HG02840 (cell line): Measurements from ENCODE around the gene RAB31.
"Not testable (repeated sequence)": the region's sequence is repeated elsewhere in the genome, so short reads cannot be mapped to it uniquely, and the experiment has no call there.

ENCODE experiments used
- ATAC-seq: cut with Tn5 transposase; IDR thresholded peaks from one replicate; pipeline ENCODE4 v1.9.1; 2021; ENCODE audit warnings: mild to moderate bottlenecking, moderate library complexity, moderate number of reproducible peaks; ENCODE audit not compliant: unreplicated experiment, low FRiP score

Gene RAB31

DNA sequence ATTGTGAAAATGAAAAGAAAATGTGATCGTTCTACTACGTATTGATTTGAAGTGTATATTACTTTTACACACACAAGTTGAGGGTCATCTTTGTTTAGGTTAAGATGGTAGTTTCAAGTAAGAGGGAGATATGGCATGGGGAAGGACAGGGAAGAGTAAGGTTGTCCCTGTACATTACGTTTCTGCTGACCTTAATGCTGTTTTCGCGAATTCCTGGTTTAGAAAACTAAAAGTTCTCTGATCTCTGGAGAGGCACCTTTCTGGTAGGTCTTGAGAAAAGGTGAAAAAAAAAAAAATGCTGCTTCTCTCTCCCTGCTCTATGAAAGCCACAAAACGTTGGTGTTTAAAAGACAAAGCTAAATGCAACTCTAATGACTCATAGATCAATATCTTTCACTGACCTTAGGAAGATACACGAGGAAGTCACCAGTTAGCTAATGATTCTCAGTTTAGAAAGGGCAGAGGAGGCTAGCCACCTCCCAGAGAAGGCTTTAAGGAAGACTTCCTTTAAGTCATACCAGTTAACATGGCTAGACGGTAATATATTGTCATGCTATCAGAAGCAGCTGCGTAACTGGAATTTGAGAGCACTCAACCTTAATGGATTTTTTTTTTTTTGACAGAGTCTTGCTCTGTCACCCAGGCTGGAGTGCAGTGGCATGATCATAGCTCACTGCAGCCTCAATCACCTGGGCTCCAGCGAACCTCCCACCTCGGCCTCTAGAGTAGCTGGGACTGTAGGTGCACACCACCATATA, 190.9 kb downstream of the RAB31 start:
- ATAC-seq = no peak

DNA sequence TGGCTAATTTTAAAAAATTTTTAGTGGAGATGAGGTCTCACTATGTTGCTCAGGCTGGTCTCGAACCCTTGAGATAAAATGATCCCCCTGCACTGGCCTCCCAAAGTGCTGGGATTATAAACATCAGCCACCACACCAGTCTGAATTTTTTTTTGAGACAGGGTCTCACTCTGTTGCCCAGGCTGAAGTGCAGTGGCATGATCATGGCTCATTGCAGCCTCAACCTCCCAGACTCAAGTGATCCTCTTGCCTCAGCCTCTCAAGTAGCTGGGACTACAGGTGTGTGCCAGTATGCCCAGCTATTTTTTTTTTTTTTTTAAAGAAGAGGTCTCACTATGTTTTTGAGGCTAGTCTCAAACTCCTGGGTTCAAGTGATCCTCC, 191.4 kb downstream of the RAB31 start:
- ATAC-seq = not testable (repeated sequence)

DNA sequence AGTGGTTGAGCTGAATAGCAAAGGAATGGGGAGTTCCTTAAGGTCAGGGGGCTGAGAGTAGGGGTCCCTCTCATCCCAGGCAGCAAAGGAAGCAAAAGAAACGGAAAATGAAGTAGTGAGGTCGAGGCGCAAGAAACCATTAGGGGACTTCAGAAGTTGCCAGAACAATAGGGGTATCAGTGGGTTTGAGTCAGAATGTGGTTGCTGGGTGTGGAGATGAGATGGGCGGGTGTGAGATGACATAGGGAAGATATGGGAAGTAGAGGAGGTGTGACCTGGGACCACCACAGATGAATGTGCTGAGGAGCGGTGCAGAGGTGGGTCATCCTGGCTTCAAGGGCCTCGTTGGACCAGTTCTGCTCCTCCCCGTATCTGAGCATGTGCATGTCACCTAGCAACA, 192.6 kb downstream of the RAB31 start:
- ATAC-seq = no peak

DNA sequence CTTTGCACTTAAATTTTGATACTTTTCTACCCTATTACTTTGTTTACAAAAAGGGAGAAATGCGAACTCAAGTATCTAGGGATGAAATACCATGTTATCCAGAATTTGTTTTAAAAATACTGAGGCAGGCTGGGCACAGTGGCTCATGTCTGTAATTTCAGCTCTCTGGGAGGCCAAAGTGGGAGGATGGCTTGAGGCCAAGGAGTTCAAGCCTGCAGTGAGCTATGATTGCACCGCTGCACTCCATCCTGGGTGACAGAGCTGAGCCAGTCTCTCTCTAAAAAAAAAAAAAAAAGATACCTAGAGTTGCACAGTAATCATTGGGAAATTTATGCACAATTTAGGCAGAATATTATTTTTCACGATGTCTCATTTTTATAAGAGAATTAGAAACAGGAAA, 193.3 kb downstream of the RAB31 start:
- no peak for ATAC-seq

DNA sequence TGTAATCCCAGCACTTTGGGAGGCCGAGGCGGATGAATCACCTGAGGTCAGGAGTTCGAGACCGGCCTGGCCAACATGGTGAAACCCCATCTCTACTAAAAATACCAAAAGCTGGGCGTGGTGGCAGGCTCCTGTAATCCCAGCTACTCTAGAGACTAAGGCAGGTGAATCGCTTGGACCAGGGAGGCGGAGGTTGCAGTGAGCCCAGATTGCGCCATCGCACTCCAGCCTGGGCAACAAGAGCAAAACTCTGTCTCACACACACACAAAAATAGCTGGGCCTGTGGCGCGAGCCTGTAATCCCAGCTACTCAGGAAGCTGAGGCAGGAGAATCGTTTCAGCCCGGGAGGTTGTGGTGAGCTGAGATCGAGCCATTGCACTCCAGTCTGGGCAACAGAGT, 194.2 kb downstream of the RAB31 start:
- ATAC-seq = not testable (repeated sequence)

DNA sequence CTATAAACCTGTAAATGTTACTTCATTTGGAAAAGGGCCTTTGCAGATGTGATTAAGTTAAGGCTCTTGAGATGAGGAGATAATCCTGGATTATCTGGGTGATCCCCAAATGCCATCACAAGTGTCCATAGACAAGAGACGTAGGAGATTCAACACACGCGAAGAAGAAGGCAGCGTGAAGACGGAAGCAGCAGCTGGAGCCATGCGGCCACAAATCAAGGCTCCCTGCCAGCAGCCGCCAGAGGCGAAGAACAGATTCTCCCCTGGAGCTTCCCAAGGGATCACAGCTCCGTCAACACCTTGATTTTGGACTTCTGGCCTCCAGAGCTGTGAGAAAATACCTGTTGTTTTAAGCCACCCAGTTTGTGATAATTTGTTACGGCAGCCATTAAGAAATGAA, 194.7 kb downstream of the RAB31 start:
- ATAC-seq = no peak

DNA sequence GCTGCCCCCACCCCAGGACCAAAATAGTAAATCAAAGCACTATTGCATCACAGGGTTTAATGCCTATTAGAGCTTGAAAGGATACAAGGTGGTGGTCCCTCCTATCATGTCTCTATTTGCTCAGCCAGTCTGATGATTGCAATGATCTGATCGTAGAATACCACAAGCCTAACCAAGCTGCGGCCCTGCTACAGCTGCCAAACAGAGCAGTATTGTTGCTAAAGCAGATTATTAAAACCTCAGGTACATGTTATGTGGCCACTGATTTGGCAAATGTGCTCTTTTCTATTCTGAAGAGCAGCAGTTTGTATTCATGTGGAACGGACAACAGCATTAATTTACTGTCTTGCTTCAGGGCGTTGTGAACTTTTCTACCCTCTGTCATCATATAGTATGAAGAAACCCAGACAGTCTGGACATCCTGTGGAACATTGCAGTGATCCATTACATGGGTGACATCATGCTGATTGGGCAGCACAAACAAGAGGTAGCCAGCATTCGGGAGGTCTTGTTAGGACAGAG, 197.4 kb downstream of the RAB31 start:
- no peak for ATAC-seq

DNA sequence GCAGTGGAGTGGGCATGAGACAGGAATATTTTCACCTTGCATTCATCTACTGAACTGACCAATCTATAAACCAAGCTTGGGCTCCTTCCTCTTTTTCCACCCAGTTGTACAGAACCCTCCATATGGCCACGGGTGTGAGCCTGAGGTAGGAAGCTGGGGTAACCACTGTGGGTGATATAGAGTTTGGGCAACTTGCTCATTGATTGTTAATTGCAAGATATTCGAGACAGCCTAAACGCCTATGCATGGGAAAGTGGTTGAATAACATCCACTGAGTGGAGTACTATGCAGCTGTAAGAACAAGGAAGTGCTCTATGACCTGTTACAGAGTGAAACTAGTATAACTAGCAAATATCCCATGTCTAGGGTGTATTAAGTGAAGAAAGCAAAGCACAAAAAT, 198.4 kb downstream of the RAB31 start:
- no peak for ATAC-seq

DNA sequence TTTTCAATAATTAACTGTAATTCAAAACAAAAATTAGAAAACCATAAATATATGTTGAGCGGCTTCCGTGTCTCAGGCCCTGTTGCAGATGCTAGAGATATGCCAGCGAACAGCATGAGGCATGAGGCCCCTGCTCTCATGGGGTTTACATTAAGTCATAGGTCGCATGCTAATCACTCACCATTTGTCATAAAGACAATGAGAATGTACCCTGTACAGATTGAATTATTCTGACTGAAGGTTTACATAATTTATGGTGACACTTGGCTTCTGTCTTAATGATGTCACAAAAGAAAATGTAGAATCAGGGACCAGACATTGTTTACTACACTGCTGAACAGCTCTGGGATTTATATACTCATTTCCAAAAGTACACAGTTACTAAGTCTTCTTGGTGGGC, 199.8 kb downstream of the RAB31 start:
- ATAC-seq = no peak

DNA sequence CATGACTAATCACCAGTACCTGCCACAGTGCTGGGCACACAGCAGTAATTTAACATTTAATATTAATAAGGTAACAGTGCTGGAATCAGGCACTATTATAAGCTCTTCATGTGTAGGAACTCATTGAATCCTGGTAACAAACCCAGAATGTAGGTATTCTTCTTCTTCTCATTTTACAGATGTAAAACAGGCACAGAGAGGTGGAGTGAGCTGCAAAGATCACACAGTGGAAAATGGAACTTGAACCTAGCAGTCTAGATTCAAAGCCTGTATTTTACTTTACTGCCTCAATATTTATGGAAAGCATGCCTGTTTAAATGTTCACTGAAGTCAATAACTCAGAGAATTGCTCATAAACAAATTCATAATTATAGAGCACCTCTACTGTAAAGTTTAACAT, 202.0 kb downstream of the RAB31 start:
- no peak for ATAC-seq

DNA sequence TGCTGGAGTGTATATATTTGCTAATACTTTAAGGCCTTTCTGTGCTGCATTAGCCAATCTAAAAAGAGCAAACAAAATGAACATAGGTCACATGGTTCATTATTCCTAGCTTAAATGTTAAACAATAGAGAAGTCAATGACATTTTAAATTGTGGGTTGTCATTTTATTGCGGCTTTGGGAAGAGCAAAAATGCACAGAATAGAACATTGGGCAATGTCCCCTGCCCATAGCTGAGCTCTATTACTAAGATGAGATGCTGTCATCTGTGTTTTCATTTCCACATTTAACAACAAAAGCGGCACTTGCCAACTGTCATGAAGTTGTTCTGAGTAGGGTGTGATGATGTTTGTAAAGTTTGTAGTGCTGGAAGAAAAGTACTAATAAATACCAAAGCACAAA, 202.6 kb downstream of the RAB31 start:
- ATAC-seq = no peak

DNA sequence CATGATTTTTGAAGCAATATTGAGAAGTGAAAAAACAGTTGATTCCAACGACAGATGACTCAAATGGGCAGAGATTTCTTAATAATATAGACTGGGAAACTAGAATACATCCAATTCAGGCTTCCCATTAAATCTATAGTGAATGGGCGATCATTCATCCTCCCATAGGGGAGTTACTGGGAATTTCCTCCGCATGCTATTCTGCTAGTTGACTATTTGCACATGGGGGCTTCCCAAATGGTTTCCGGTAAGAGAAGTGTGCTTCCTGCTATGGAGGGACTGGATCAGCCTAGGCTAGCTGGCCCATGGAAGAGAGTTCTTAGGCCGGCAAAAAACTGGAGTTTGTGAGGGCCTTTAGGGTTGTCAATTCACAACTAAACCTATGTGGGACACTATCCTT, 203.1 kb downstream of the RAB31 start:
- ATAC-seq = no peak
